Limb (tissue), 2 donors: ENCODE results near the gene HERC6.
"Not testable (repeated sequence)": the region's sequence is repeated elsewhere in the genome, so short reads cannot be mapped to it uniquely, and the experiment has no call there.

Experiments
- DNase-seq, 2 donors: peaks; one replicate each; pipeline ENCODE4 v3.0.0-alpha.2; 2016; ENCODE audit errors: extremely low spot score in 2 of 2

HERC6 gene

DNA sequence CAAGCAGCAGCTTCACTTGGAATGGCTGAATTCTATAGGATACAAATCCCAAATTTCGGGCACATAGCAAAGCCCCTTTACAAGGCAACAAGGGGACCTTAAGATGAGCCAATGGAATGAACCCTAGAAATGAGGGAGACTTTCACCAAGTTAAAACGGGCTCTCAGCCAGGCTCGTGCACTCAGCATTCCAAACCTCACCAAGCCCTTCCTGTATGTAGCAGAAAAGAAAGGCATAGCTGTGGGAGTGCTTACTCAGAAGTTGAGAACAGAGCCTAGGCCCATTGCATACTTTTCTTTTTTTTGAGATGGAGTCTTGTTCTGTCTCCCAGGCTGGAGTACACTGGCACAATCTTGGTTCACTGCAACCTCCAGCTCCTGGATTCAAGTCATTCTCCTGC, 67.5 kb downstream of the HERC6 start:
- no peak for DNase-seq

DNA sequence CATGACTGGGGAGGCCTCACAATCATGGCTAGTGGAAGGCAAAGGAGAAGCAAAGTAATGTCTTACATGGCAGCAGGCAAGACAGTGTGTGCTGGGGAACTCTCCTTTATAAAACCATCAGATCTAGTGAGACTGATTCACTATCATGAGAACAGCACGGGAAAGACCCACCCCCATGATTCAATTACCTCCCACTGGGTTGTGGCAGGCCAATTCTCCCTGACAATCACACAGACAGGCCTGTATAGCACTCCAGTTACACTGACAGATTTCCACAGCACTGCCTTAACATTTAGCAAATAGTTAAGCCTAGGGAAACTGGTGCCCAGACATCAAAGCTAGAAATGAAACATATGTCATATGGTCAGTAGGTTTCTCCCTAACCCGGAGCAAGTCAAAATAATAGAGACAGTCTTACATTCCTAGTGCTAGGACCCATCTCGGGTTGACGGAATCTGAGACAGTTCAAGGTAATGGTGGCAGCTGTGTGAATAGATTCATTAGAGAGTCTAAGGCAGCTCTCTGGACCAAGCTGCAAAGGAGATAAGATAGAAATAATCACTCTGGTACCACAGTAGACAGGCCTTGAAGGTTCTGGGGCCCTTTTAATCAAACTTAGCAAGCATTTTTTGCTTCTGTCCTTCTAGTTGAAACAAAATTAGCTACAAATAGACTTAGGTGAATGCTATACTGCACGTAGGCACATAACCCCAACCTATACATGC, 68.9 kb downstream of the HERC6 start:
- no peak for DNase-seq

DNA sequence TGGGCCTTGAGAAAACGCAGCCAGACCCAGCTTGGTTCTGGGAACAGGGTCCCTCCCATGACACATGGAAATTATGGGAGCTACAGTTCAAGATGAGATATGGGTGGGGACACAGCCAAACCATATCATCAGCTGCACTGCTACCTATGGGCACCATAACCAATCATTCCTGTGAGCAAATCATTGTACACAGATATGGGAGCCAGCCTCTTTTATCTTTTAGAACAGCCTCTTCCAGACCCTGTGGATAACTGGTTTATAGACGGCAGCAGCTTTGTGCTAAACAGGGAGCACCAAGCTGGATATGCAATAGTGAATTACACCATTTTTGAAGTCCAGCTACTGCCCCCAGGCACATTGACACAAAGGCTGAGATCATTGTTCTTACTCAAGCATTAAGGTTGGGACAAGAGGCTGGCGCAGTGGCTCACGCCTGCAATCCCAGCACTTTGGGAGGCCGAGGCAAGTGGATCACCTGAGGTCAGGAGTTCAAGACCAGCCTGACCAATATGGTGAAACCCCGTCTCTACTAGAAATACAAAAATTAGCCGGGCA, 69.6 kb downstream of the HERC6 start:
- not testable (repeated sequence) for DNase-seq

DNA sequence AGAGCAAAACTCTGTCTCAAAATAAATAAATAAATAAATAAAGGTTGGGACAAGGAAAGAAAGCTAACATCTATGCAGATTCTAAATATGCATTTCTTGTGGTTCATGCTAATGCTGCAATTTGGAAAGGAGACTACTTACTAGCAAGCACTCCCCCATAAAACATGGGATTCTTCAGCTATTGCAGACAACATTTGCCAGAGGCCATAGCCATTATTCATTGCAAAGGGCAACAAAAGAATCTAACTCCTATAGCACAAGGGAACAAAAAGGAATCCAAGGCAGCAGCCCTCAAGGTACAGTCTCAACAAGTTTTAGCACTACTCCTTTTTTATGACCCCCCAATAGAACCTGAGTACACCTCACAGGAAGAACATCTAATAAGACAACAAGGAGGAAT, 70.2 kb downstream of the HERC6 start:
- DNase-seq = no peak

DNA sequence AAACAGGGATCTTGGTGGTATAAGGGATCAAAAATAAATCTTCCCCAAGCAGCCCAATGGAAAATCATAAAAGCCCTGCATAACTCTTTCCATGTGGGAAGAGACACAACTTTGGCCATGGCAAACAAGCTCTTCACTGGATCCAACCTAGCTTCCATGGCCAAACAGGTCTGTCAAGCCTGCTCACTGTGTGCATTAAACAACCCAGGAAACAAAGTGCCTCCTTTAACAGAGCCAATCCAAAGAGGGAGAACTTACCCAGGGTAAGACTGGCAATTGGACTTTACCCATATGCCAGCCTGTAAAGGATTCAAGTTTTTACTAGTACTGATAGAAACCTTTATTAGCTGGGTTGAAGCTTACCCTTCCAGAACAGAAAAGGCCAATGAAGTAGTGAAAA, 70.6 kb downstream of the HERC6 start:
- DNase-seq = no peak

DNA sequence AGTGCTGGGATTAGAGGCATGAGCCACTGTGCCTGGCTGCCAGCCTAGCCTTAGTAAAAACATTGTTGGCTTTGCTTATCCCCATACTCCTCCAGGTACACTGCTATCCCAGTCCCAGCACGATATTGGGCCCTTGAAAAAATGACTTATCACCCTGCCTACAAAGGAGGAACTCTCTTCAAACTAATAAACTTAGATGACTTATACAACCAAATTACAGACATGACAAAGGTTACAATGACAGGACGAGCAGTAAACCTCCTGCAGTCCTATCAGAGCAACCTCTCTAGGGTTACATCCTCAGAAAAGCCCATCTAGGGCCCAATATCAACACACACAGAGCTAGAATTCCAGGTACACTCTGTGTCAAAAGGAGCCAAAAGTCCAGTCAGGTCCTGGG, 72.6 kb downstream of the HERC6 start:
- no peak for DNase-seq

DNA sequence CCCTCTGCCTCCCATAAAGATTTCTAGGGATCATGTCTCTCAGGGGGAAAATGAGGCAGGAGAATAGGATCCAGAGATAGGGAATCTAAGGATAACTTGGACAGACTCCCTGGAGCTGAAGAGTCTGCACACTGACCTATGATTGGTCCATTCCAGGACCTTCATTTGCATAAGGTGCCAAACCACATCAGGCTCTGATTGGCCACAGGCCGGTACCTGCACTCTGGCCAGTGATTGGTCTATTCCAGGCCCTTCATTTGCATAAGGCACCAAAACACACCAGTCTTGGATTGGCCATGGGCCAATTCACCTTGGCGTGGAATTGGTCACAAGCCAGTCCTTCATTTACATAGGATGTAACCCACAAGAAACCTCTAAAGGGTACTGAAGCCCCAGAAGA, 74.3 kb downstream of the HERC6 start:
- no peak for DNase-seq

DNA sequence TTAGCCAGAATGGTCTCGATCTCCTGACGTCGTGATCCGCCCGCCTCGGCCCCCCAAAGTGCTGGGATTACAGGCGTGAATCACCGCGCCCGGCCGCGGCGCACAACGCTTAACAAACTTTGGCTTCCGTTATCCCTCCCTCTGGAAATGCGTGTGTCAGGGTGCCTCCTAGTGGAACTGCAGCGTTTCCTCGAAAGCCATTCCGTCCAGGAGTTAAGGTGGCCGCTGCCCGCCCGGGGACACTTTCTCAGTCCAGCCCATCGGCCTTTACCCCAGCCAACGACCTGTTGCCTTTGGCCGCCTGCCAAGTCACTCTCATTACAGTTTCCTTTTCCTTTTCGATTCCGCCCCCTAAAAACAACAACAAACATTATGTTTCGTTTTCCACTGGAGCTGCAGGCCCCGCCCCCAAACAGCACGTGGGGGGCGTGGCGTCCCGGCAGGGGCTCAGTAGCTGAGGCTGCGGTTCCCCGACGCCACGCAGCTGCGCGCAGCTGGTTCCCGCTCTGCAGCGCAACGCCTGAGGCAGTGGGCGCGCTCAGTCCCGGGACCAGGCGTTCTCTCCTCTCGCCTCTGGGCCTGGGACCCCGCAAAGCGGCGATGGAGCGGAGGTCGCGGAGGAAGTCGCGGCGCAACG, 78.1 kb downstream of the HERC6 start, which contains the start of gene HERC5:
Gene HERC5, plus strand, starts transcription at position 450 of the 637 bp plus-strand sequence. Its CDS starts 151 bp downstream, at position 601.
- DNase-seq = peak; percentile 79 to 88

DNA sequence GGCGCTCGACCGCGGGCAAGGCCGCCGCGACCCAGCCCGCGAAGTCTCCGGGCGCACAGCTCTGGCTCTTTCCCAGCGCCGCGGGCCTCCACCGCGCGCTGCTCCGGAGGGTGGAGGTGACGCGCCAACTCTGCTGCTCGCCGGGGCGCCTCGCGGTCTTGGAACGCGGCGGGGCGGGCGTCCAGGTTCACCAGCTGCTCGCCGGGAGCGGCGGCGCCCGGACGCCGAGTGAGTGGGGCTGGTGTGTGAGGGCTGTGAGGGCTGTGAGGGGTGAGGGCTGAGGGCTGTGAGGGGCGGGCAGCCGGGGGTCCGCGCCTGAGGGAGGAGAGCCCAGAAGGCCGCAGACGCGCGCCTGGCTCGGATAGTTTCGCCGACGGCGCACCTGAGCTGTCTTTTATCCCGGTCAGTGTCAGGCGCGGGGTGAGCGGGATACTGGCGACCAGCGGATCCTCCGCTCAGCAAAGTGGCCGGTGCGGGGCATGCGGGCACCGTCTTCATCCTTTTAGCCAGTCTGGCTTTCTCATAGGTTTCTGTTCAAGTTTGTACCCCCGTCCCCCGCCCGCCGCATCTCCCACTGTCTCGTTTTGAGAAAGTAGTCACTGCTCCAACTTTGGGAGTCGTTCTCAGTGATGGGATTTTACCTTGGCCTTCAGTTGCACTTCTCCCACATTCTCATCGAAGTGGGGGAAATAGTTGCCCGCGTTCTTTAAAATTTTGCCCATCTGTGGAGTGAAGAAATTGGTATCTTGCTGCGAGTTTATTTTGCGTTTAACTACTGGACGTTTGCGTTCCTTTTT, 78.9 kb downstream of the HERC6 start:
- DNase-seq = peak; percentile 24 to 71

DNA sequence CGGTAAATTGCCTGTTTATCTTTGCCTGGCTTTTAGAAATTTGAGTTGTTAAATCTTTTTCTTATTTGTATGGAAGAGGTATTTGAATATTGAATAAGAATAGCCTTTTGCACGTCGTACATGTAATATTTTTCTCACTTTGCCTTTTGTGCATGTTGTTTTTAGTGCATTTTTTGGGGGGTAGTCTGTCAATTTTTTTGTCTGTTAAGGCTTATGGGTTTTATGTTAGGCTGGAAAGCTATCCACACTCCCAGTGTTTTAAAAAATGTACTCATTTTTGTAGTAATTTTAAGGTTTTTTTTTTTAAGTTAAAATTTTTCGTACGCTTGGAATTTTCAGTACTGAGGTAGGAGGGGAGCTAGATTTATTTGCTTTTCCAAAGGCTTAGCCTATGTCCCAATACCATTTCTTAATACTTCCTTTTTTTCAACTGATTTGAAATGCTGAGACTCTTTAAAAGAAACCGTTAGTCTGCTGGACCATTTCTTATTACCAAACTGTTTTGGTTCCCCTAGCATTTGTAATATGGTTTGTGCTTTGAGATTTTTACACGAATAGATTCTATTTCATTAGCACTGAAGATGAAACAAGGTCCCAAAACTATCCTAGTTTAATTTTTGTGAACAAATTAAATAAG, 79.6 kb downstream of the HERC6 start:
- DNase-seq = no peak

DNA sequence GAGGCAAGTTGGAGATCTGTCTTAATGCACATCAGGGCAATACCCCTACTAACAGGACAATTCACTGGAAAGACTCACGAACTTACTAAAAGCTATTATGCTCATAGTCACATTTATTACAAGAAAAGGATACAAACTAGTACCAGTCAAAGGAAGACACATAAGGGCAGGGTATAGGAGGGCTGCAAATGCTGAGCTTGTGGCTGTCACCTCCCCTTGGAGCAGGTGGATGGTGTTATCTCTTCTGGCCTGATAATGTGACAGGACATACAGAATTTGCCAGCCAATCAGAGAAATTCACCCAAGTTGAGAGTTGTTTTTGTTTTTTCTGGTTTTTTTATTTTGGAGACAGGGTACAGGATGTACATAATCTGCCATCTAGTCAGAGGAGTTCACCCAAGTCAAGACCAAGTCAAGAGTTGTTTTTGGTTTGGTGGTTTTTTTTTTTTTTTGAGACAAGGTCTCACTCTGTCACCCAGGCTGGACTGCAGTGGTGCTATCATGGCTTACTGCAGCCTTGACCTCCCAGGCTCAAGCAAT, 87.1 kb downstream of the HERC6 start:
- DNase-seq = no peak

DNA sequence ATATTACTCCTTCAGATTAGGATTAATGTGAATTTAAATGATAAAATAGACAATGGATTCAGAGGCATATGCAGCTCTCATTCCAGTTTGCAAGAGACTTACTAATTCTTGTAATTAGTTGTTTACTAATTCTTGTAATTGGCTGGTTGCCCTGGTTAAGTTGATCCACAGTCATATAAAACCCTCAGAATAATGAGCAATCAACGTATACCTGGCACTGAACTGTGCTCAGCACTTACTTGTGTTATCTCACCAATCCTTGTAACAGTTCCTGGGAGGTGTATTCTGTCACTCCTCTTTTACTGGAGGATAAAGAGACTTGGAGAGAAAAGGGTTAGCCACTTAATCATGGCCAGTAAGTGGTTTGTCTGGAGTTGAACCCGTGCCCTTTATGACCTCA, 88.7 kb downstream of the HERC6 start:
- DNase-seq = no peak

DNA sequence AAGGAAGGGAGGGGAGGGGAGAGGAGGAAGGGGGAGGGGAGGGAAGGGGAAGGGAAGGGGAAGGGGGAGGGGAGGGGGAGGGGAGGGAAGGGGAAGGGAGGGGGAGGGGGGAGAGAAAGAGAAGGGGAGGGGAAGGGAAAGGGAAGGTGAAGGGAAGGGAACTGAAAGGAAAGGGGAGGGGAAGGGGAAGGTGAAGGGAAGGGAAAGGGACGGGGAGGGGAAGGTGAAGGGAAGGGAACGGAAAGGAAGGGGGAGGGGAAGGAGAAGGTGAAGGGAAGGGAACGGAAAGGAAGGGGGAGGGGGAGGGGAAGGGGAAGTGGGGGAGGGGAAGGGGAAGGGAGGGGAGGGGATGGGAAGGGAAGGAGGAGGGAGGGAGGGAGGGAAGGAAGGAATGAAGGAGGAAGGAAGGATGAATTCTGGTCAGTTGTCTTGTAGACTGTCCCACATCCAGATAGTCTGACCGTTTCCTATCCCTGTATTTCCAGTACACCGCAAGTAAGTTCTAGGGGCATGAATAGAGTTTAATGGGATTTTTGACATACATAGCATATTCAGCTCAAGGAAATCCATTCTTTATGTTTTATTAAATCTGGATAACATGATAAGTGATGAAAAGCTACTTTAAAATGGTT, 98.7 kb downstream of the HERC6 start:
- DNase-seq = no peak

DNA sequence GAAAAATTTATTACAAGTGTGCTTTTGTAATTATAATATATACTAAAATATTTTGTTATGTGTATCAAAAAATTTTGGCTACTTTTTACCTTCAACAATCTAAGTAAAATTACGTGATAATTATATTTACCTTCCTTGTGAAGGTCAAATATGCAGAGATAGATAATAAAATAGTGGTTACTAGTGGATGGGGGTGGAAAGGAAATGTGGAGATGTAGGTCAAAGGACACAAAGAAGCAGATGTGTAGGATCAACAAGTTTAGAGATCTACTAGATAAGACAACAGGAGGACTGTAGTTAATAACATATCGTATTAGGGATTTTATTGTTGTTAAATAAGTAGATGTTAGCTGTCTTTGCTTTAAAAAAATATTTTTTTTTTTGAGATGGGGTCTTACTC, 99.6 kb downstream of the HERC6 start:
- no peak for DNase-seq

DNA sequence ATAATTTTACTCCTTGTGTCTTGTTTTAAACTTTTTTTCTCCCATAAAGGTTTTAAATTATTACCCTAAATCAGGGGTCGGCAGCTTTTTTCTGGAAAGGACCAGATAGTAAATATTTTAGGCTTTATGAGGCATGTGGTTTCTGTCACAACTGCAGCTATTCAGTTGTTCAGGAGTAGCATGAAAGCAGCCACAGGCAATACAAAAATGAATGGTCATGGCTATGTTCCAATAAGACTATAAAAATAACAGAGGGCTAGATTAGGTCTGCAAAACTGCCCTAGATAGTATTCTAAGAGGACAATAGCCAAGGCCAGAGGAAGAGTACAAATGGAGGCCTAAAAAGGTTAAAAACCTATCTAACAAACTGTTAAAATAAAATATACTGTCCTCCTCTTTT, 102.9 kb downstream of the HERC6 start:
- no peak for DNase-seq

DNA sequence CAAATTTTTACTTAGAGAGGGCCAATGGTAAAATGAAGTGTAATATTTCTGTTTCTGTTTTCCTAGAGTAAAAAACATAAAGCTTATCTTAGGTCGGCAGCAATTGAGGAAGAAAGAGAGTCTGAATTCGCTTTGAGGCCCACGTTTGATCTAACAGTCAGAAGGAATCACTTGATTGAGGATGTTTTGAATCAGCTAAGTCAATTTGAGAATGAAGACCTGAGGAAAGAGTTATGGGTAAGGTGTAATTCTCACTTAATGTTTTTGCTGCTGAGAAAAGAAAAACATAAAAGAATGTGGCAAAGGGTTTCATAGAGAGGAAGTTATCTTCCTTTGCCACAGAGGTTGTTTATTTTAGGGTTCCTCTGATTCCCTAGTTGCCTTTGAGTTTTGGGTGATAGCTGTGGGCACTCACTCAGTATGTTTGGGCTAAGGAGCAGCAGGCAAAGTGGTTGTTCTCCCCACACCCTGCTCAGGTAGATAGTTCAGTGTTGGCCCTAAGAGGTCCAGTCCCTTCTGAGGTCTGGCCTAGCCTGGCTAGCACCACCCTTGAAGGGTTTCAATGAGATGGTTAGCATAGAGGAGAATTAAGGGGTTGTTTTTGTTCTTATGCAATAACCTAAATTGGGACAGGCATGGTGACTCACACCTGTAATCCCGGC, 110.6 kb downstream of the HERC6 start:
- DNase-seq = no peak
